GM18951 (cell line): ENCODE results near the gene ZNF581.

Source experiments
- POLR2A ChIP-seq: IDR thresholded peaks from 4 replicates; pipeline ENCODE4 v1.6.1; 2011; ENCODE audit warnings: mild to moderate bottlenecking; ENCODE audit not compliant: insufficient read length, insufficient read depth; ENCODE audit errors: extremely low read depth
- in situ Hi-C: fragments of 300-500 bp; cut with MboI; formaldehyde crosslinking; loops from one replicate; pipeline ENCODE4 v1.12.0; 2022; ENCODE audit warnings: low sequenced_read_pairs, mixed read lengths, inconsistent platforms; ENCODE audit not compliant: unreplicated experiment

The ZNF581 gene

DNA sequence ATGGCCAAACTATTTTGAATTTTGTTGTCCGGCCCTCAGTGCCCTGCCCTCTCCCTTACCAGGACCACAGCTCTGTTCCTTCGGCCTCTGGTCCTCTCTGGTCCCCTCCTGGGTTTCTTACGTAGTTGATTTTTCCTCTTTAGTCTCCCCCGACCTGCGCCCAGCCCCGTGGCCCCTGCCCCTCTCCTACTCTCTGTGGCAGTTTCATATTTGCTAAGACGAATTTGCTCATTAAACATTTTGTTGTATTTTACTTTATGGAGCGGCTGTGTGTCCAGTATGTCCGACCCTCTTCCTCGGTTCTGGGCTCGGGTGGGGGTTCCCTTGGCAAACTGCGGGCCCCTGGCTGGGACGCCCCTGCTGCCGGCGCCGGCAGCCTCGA is 31.0 kb downstream of the ZNF581 start:
- in situ Hi-C loops = no loop called here
- no peak for TF ChIP-seq POLR2A

- in situ Hi-C loops = no loop called here
Measured at GRCh38 chr19:55674841-55675660, 31.6 kb downstream of the ZNF581 start, which contains the start of gene EPN1. EPN1 (plus strand) TSS chr19:55675226; CDS start chr19:55678628, 3,402 bp downstream.

DNA sequence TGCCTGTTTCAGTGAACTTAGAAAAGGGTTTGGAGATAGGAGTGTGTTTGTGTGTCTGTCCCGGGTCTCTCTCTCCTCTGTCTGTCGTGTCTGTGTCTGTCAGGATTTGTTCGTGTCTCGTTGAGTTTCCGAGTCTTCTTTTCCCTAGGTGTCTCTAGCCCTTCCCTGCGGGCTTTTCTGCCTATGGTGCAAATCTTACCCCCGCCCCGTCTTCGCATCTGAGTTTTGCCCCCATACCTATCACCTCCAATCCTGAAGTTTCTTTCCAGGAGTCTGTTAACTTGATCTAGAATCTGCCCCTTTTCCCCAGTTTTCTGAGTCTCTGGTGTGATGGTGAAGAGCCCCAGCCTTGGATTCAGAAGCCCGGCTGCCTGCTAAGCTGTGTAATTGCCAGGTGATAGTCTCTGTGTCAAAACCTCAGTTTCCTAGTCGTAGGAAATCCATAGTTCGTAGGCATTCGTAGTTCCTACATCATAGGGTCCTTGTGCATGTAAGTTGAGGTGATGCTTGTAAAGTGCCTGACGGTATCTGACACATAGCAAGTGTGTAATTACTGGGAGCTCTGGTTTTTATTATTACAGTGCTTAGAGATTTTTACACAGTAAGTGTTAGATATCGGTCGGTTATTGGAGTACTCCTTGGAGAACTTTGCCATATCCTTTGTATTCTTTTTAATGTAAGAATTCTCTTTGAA is 32.4 kb downstream of the ZNF581 start:
- TF ChIP-seq POLR2A = no peak
- in situ Hi-C loops = no loop called here

More at GRCh38 chr19:55674841-55675660, 31.6 kb downstream of the ZNF581 start, which contains the start of gene EPN1:
- TF ChIP-seq POLR2A = peak; percentile 73

DNA sequence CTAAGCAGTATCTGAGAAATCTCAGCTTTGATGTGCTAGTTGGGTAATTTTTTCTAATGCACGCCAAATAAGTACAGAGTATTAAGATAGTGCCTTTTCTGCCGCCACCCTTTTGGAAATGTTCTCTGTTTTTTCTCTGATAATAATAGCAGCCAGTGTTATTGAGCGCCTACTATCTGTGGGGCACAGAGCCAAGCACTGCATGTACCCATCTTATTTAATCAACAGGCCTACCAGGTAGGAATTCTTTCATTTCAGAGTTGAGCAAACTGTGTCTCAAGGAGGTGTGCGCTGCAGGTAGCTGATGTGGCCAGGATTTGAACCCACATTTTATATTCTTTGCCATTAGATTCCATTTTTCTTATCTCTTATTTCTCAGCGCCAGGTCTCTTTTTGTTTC is 32.9 kb downstream of the ZNF581 start:
- in situ Hi-C loops = no loop called here
- no peak for TF ChIP-seq POLR2A

- in situ Hi-C loops = no loop called here
- no peak for TF ChIP-seq POLR2A
Measured at GRCh38 chr19:55676889-55677505, 33.5 kb downstream of the ZNF581 start.

GRCh38 chr19:55677572-55678028 is 34.2 kb downstream of the ZNF581 start:
- TF ChIP-seq POLR2A = no peak
- in situ Hi-C loops = no loop called here

DNA sequence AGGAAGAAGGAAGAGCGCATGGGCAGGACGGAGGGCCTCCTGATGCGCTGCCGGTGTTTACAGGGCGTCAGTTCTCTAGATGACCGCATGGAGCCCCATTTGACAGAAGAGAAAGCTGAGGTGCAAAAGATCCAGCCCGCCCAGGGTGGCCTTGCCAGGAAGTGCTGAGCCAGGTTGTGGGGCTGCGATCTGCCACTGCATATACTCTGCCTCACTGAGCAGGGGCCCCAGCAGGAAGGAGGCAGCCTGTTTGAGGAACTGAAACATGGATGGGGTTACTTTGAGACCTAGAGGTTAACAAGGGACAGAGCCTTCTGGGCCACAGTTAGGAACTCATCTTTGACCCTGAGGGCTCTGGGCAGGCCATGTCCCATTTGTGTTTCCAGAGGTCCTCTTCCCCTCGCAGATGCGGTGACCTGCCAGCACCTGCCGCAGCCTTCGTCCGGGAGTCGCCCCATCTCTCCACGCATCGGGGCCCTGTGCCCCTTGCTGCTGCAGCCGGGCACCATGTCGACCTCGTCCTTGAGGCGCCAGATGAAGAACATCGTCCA is 34.7 kb downstream of the ZNF581 start:
- TF ChIP-seq POLR2A = peak; percentile 47
- in situ Hi-C loops = no loop called here

GRCh38 chr19:55679343-55680257 is 36.2 kb downstream of the ZNF581 start:
- no peak for TF ChIP-seq POLR2A
- in situ Hi-C loops = no loop called here

- TF ChIP-seq POLR2A = no peak
- in situ Hi-C loops = no loop called here
Measured at GRCh38 chr19:55680339-55681130, 37.1 kb downstream of the ZNF581 start.

GRCh38 chr19:55681131-55682092 is 38.0 kb downstream of the ZNF581 start:
- in situ Hi-C loops = no loop called here

More at GRCh38 chr19:55681131-55682092, 38.0 kb downstream of the ZNF581 start:
- TF ChIP-seq POLR2A = no peak
